ENCODE measurements around the gene NGEF. TPM values are rescaled to one million over a fixed set of nuclear protein-coding genes. Genes with fewer than 3 reads are reported as not detected.

The NGEF gene, protein sequence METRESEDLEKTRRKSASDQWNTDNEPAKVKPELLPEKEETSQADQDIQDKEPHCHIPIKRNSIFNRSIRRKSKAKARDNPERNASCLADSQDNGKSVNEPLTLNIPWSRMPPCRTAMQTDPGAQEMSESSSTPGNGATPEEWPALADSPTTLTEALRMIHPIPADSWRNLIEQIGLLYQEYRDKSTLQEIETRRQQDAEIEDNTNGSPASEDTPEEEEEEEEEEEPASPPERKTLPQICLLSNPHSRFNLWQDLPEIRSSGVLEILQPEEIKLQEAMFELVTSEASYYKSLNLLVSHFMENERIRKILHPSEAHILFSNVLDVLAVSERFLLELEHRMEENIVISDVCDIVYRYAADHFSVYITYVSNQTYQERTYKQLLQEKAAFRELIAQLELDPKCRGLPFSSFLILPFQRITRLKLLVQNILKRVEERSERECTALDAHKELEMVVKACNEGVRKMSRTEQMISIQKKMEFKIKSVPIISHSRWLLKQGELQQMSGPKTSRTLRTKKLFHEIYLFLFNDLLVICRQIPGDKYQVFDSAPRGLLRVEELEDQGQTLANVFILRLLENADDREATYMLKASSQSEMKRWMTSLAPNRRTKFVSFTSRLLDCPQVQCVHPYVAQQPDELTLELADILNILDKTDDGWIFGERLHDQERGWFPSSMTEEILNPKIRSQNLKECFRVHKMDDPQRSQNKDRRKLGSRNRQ
- total RNA-seq (2014; rRNA removed; shearing (Covaris generic)): 9.3 and 13.8 TPM in 2 replicates

DNA sequence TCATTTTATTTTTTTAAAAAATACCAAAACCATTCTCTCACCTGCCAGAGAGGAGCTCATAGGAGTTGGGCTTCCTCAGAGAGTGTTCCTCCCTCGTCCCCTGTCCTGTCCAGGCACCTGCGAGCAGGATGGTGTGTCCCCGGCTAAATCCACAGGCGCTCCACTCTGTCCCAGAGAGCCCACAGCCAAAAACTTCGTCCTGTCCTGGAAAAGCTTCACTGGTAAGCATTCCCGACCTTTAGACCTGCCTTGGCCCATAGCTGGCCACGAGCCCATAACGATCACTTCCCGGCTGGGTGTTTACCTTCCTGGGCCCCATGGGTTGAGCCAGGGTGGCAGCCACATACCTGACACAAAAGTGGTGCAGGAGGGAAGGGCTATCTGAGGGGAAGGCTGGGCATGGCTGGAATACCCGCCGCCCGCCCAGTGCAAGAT lies at the start of gene NGEF:
Gene NGEF, minus strand, starts transcription at position 230 of the 435 bp plus-strand sequence. CDS start 38,366 bp downstream, outside the sequence.
- no peaks in the 10 kb centered on the region for H3K27me3 ChIP-seq (replicated peaks)
- DNase-seq (ENCODE audit: low read depth in 1 of 2, low spot score in 2 of 2): no peak
- H3K9me3 ChIP-seq (replicated peaks): no peaks in the 10 kb centered on the region
- H3K4me1 ChIP-seq (replicated peaks): no peaks in the 10 kb centered on the region
- no peaks in the 10 kb centered on the region for H3K36me3 ChIP-seq
- H3K27ac ChIP-seq: no peak within 1 kb of the TSS
- no peak within 1 kb of the TSS for H3K4me3 ChIP-seq

DNA sequence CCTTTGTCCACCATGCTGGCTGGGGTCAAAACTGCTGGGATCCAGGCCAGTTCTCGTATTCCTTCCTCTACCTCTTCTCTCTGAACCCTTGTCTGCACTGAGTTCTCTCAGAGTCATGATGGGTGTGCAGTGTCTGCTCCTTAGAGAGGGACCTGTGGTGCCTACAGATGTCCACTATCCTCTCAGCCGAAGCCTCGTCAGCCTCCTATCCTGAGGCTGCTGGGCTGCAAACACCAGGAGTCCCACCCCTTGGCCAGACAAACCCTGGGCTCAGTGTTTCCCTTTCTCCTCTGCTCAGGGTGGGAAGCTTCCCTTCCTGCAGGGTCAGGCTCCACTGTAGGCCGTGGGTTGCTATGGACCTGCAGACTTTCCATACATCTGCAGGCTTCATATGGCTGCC lies 49.4 kb upstream of the NGEF start:
- H3K9me3 ChIP-seq (replicated peaks): no peaks in the 10 kb centered on the region
- no peak overlapping the region for H3K27ac ChIP-seq
- H3K27me3 ChIP-seq (replicated peaks): no peaks in the 10 kb centered on the region
- no peaks in the 10 kb centered on the region for H3K36me3 ChIP-seq
- DNase-seq (ENCODE audit: low read depth in 1 of 2, low spot score in 2 of 2): no peak
- no peak overlapping the region for H3K4me3 ChIP-seq
- H3K4me1 ChIP-seq (replicated peaks): peaks cover 17% of the 10 kb centered on the region

DNA sequence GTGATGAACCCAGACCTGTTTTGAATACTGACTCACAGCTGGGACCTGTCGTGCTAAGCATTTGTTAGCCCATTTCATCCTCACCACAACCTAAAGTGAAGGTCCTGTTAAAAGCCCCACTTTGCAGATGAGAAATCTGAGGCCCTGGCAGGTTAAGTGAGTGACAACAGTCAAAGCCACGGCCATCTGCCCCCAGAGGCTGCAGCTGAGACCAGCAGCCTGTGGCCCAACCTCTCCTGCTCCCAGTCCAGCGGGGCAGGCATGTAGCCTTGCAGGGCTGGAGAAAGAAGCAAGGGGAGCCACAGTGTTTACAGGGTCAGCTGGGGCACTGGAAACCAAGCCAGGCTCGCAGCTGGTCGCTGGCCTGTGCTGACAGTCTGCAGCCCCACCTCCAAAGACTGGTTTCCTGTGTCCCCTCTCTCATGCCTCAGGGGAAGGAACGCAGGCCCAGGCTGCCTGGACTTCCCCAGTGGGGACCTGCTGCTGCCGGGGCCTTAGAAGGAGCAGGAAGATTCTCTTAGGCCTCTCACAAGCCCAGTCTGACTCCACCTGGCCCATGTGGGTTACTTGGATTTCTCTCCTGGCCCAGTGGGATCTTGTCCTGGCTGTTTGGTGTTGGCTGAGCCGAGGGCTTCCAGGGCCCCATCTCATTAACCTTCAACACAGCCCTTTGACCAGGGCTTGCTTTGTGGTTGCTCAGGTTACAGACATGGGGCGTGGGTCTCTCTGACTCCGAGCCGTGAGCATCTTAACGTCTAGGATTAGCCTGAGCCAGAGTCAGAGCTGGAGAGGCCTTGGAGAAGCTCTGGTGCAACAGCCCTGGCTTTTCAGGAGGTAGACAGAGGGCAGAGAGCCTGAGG lies 48.8 kb upstream of the NGEF start:
- Histone ChIP-seq H3K9me3 (replicated peaks) (no peaks in the 10 kb centered on the region), H3K27me3 (replicated peaks) (no peaks in the 10 kb centered on the region), H3K36me3 (no peaks in the 10 kb centered on the region), H3K4me3 (no peak overlapping the region), H3K4me1 (replicated peaks) (peaks cover 10% of the 10 kb centered on the region), H3K27ac (no peak overlapping the region)
- DNase-seq (ENCODE audit: low read depth in 1 of 2, low spot score in 2 of 2): no peak

DNA sequence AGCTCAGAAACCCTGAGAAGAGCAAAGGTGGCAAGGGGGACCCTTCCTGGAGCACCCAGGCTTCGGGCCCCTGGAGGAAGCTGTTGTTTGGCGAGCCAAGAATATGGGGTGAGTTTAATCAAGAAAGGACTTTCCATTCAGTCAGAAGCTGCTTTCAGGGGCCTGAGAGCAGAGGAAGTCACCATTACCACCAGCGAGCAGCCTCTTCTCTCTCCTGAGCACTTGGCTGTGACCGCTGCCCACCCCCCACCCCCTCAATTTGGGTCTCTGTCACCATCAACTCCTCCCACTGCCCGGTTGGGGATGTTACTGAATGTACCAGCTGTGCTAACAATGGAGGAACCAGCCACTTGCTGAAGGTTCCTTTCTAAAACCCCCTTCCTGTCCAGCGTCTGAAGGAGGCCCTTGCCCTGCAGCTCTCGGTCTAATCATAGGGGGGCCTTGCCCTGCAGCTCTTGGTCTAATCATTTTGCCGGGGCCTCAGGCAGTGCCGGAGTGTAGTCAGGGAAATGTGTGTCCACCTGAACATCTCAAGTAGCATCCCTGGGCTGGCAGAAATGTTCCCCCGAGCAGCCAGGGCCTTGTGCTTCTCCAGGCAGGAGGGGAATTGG lies 48.0 kb upstream of the NGEF start:
- H3K27ac ChIP-seq: no peak overlapping the region
- DNase-seq (ENCODE audit: low read depth in 1 of 2, low spot score in 2 of 2): no peak
- H3K9me3 ChIP-seq (replicated peaks): no peaks in the 10 kb centered on the region

DNA sequence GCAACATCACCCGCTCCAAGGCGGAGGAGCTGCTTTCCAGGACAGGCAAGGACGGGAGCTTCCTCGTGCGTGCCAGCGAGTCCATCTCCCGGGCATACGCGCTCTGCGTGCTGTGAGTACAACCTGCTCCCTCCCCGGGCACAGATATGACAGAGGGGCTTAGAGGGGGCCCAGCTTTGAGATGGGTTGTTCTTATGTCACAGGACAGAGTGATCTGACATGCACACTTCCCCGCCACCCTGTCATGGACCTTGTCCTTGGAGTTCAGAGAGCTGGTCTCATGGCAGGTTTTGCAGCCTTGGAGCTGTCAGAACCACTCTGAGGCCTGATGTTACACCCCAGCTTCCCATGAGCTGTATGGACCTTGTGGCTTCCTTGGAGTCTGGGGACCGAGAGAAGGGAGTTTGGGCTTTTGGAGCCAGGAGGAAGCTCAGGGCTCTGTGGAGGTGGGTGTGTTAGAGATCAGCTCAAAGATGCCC lies 47.5 kb upstream of the NGEF start:
- Histone ChIP-seq H3K27ac (no peak overlapping the region), H3K4me3 (no peak overlapping the region), H3K27me3 (replicated peaks) (no peaks in the 10 kb centered on the region), H3K9me3 (replicated peaks) (no peaks in the 10 kb centered on the region), H3K4me1 (replicated peaks) (0 out of 2 replicates have a peak, but pooled peaks cover 4% of the 10 kb centered on the region), H3K36me3 (no peaks in the 10 kb centered on the region)
- no peak for DNase-seq (ENCODE audit: low read depth in 1 of 2, low spot score in 2 of 2)

More for the DNA sequence above, 48.0 kb upstream of the NGEF start:
- Histone ChIP-seq H3K36me3 (no peaks in the 10 kb centered on the region), H3K27me3 (replicated peaks) (no peaks in the 10 kb centered on the region), H3K4me3 (no peak overlapping the region), H3K4me1 (replicated peaks) (0 out of 2 replicates have a peak, but pooled peaks cover 4% of the 10 kb centered on the region)

DNA sequence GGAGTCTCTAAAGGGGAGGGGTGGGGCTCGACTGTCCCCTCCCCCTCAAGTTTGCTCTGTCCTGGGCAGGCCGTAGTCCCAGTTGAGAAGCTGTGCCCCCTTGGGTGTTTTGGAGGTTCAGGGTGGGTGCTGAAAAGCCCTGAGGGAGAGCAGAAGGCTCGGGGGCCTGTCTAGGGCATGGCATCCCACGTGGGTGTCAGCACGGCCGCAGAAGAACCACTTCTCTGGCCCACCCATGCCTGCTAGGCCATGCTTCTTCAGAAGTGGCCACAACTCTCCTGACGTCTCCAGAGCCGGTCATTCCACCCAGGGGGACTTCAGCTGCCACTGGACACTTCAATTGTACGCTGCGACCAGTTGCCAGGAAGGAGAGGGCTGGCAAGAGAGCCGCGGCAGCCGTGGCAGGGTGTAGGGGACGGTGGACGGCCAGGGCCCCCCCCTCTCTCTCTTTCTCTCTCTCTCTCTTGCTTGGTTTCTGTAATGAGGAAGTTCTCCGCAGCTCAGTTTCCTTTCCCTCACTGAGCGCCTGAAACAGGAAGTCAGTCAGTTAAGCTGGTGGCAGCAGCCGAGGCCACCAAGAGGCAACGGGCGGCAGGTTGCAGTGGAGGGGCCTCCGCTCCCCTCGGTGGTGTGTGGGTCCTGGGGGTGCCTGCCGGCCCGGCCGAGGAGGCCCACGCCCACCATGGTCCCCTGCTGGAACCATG lies 46.9 kb upstream of the NGEF start, which contains the start of gene INPP5D:
Gene INPP5D, plus strand, starts transcription at position 546 of the 704 bp plus-strand sequence. Its CDS starts 137 bp downstream, at position 683.
- Histone ChIP-seq H3K27ac (no peak within 1 kb of the TSS), H3K9me3 (replicated peaks) (no peaks in the 10 kb centered on the region), H3K4me3 (no peak within 1 kb of the TSS), H3K36me3 (no peaks in the 10 kb centered on the region), H3K27me3 (replicated peaks) (no peaks in the 10 kb centered on the region), H3K4me1 (replicated peaks) (peaks cover 5% of the 10 kb centered on the region; the same call in 1 of the 2 replicates)
- DNase-seq (ENCODE audit: low read depth in 1 of 2, low spot score in 2 of 2): no peak

DNA sequence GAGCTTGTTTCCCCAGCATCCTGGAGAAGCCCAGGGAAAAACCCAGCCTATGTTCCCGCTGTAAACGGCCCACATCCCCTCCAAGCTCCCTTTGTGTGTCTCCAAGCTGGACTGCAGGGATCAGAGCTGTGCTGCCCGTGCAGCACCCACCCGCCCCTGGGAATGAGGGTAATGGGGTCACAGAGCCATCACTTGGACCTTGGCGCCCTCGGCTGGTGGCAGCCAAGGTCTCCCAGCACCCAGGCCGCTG lies 46.4 kb upstream of the NGEF start:
- Histone ChIP-seq H3K9me3 (replicated peaks) (no peaks in the 10 kb centered on the region), H3K36me3 (no peaks in the 10 kb centered on the region), H3K4me1 (replicated peaks) (peaks cover 9% of the 10 kb centered on the region; the same call in 1 of the 2 replicates), H3K4me3 (no peak overlapping the region), H3K27me3 (replicated peaks) (no peaks in the 10 kb centered on the region), H3K27ac (no peak overlapping the region)
- no peak for DNase-seq (ENCODE audit: low read depth in 1 of 2, low spot score in 2 of 2)

DNA sequence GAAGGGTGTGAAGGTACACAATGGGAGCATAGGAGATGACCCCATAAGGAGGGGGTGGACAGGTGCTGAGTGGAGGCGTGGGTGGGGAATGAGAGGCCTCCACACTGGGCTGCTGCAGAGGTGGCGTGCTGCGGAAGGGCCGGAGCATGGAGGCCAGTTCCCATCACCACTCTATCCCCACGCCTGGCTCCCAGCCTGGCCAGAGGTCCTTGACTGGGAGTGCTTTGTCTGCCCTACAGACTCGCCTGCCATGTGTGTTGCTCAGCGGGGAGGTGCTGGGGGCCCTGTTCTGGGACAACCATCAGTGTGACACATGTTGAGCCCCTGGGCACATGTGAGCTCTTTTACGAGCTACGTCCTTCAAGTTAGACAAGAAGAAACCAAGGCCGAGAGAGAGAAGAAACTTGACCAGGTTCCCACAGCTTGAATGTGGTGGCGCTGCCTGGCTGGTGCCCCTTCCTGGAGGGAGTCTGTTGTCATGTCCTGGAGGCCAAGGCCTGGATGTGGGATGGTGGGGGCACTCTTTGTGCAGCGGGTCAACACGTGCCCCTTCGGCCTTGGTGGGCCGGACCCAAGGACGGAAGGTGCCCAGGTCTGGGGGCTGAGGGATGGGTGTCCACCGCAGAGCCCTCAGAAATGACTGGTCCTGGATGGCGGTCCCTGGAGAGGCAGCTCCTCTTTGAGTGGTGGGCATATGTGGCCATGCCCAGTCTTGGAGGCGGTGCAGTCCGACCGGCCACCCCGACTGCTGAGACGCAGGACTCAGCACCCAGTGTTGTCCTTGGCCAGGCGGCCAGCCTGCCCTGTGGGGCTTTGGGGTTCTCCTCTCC lies 45.9 kb upstream of the NGEF start:
- H3K27me3 ChIP-seq (replicated peaks): no peaks in the 10 kb centered on the region
- no peak overlapping the region for H3K4me3 ChIP-seq
- DNase-seq (ENCODE audit: low read depth in 1 of 2, low spot score in 2 of 2): no peak
- H3K27ac ChIP-seq: no peak overlapping the region
- H3K36me3 ChIP-seq: no peaks in the 10 kb centered on the region
- peaks cover 13% of the 10 kb centered on the region; the same call in 1 of the 2 replicates for H3K4me1 ChIP-seq (replicated peaks)
- H3K9me3 ChIP-seq (replicated peaks): no peaks in the 10 kb centered on the region

DNA sequence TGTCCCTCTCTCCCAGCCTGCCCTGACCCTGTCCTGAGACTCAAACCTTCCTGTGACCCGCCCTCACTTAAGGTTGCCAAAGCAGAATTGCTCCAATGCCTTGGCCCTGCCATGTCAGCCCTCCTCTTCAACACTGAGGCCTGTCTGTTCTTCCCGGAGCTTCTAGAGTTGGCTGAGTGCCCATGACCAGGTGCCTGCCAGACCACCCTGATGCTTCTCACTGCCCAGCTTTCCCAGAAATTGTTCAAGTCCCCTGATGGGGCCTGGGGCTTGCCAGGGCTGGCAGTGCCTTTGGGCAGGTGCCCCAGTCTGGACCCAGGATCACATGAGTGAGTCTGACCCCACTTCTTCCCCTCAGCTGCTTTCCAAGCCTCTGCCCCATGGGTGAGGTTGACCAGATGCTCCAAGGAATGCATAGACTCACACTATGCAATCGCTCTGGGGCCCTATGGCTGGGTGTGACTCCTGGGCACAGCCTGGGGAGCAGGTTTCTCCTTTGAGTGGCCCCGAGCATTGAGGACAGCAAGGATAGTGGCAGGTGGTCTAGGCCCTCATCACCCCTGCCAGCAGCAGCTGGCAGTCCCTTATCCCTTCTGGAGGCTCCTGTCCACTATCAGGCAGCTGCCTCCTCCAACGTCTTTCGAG lies 44.0 kb upstream of the NGEF start:
- Histone ChIP-seq H3K4me1 (replicated peaks) (peaks cover 13% of the 10 kb centered on the region; the same call in 1 of the 2 replicates), H3K27ac (no peak overlapping the region), H3K9me3 (replicated peaks) (no peaks in the 10 kb centered on the region), H3K4me3 (no peak overlapping the region), H3K27me3 (replicated peaks) (no peaks in the 10 kb centered on the region), H3K36me3 (no peaks in the 10 kb centered on the region)
- no peak for DNase-seq (ENCODE audit: low read depth in 1 of 2, low spot score in 2 of 2)

DNA sequence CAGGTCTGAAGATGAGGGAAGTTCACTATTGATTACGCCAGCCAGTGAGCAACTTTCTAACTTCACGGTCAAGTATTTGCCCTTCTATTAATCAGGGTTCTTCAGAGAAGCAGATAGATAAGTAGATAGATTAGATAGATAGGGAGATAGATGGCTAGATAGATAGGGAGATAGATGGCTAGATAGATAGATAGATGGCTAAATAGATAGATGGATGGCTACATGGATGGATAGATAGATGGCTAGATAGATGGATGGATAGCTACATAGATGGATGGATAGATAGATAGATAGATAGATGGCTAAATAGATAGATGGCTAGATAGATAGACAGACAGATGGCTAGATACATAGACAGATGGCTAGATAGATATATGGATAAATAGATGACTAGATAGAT lies 42.3 kb upstream of the NGEF start:
- no peak overlapping the region for H3K27ac ChIP-seq
- peaks cover 9% of the 10 kb centered on the region; the same call in 1 of the 2 replicates for H3K4me1 ChIP-seq (replicated peaks)
- H3K4me3 ChIP-seq: no peak overlapping the region
- no peaks in the 10 kb centered on the region for H3K27me3 ChIP-seq (replicated peaks)
- H3K36me3 ChIP-seq: no peaks in the 10 kb centered on the region
- DNase-seq (ENCODE audit: low read depth in 1 of 2, low spot score in 2 of 2): no peak
- no peaks in the 10 kb centered on the region for H3K9me3 ChIP-seq (replicated peaks)

DNA sequence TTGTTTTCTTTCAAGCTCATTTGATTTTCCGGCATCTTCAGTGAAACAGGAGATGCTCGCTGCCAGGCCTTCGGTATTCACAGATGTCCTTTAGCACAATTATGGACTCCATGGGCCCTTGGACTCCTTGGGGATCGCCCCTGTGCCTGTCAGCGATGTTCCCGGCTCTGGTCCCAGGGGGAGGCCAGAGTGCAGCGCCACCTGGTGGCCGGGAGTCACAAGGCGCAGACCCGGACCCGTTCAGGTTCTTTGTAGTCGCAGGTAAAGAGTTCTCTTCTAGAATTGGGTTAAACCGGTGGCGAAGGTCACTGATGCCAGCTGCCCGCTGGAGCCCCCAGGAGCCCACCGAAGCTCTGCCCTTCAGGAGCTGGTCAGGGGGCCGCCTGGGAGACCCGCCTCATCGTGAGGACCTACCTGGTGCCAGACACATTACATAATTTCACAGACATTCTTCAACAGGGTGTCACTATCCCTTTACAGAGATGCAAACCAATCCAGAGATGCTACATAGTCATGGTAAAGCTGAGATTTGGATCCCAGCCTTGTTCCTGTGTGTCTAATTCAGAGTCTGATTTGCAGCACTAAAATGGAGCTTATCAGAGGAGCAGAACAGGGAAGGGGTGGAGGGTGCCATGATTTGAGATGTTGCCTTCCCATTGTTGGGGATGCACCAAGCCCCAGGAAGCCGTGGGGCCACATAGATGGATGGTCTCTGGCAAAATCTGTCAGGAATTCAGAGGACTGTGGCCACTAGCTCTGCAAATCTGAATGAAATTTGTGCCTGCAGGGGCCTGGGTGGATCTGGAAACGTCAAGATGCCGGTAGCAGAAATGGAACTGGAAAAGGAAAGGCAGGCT lies 41.1 kb upstream of the NGEF start:
- Histone ChIP-seq H3K36me3 (no peaks in the 10 kb centered on the region), H3K4me3 (no peak overlapping the region), H3K4me1 (replicated peaks) (peaks cover 9% of the 10 kb centered on the region; the same call in 1 of the 2 replicates), H3K27me3 (replicated peaks) (no peaks in the 10 kb centered on the region), H3K9me3 (replicated peaks) (no peaks in the 10 kb centered on the region), H3K27ac (no peak overlapping the region)
- peak in 1 of 2 experiments; percentile 37 for DNase-seq (ENCODE audit: low read depth in 1 of 2, low spot score in 2 of 2)

All from SJSA1 (cell line).